Esophagus (tissue), 2 donors: Measurements from ENCODE around the gene INPP5K. TPM values are rescaled to one million over a fixed set of nuclear protein-coding genes. Genes with fewer than 3 reads are reported as not detected.

Experiments used
- H3K27ac ChIP-seq, 2 donors: one replicate each; pipeline ENCODE4 v1.5.1; 2013; ENCODE audit warnings: low read depth in 2 of 2, mild to moderate bottlenecking in 2 of 2, inconsistent platforms in 1 of 2, low read length in 1 of 2, moderate library complexity in 1 of 2
- H3K27me3 ChIP-seq, 2 donors: one replicate each; pipeline ENCODE4 v1.6.1; 2013; ENCODE audit warnings: low read length in 2 of 2, control low read depth in 1 of 2, mild to moderate bottlenecking in 1 of 2; ENCODE audit not compliant: insufficient read depth in 2 of 2, control insufficient read depth in 1 of 2
- H3K36me3 ChIP-seq, 2 donors: one replicate each; pipeline ENCODE4 v1.6.1; 2013; ENCODE audit warnings: low read length in 1 of 2; ENCODE audit not compliant: control insufficient read depth in 2 of 2, insufficient read depth in 2 of 2
- H3K4me1 ChIP-seq, 2 donors: one replicate each; pipeline ENCODE4 v1.6.1; 2013; ENCODE audit warnings: low read length in 1 of 2; ENCODE audit not compliant: control insufficient read depth in 2 of 2, insufficient read depth in 2 of 2
- H3K4me3 ChIP-seq, 2 donors: one replicate each; pipeline ENCODE4 v1.5.1; 2013; ENCODE audit warnings: low read length in 2 of 2, mild to moderate bottlenecking in 2 of 2, low read depth in 1 of 2, moderate library complexity in 1 of 2
- H3K9me3 ChIP-seq, 2 donors: one replicate each; pipeline ENCODE4 v1.6.1; 2013; ENCODE audit warnings: mild to moderate bottlenecking in 2 of 2, low read depth in 1 of 2, low read length in 1 of 2, moderate library complexity in 1 of 2; ENCODE audit not compliant: control insufficient read depth in 2 of 2, insufficient read depth in 1 of 2
- WGBS, 2 donors: extraction: QIAGEN DNeasy Blood & Tissue Kit; methylation state at CpG; one replicate each; pipeline ENCODE4 v1.1.7; 2013; 5-methylcytosine and 5-hydroxymethylcytosine counted together
- polyA plus RNA-seq, 2 donors: library from polyadenylated mRNA; stranded (reverse); fragments of 200-250 nt; gene quantifications; one replicate each; pipeline ENCODE4 v1.2.3, GENCODE V29; 2013
- donor health status: healthy with polysubstance abuse.
- donor health status: Bipolar disorder and iron deficiency.

INPP5K gene
- polyA plus RNA-seq, 2 donors, result 16.1 to 19.5 TPM

GRCh38 chr17:1480747-1481465 lies 35.5 kb downstream of the INPP5K start:
- Histone ChIP-seq H3K27ac (peak overlapping the region in 1 of 2 donors; percentile 35), H3K4me1 (peaks cover 0 to 7% of the 10 kb centered on the region in 2 donors), H3K9me3 (no peaks in the 10 kb centered on the region), H3K4me3 (no peak overlapping the region), H3K27me3 (no peaks in the 10 kb centered on the region), H3K36me3 (peaks cover 3 to 57% of the 10 kb centered on the region in 2 donors)
- WGBS, 2 donors, result 76% methylated on average over 18 of the region's 18 CpGs

- H3K36me3 ChIP-seq, result peaks cover 3 to 69% of the 10 kb centered on the region in 2 donors
- WGBS, 2 donors, result 86 to 91% methylated on average over 26 of the region's 26 CpGs
- no peak overlapping the region for H3K27ac ChIP-seq
- H3K4me3 ChIP-seq, result no peak overlapping the region
- H3K4me1 ChIP-seq, result no peaks in the 10 kb centered on the region
- H3K9me3 ChIP-seq, result no peaks in the 10 kb centered on the region
- H3K27me3 ChIP-seq, result no peaks in the 10 kb centered on the region
Measured at GRCh38 chr17:1478418-1478817, 38.0 kb downstream of the INPP5K start.

GRCh38 chr17:1475321-1475854 lies 41.0 kb downstream of the INPP5K start:
- peaks cover 1 to 64% of the 10 kb centered on the region in 2 donors for H3K36me3 ChIP-seq
- no peak overlapping the region for H3K4me3 ChIP-seq
- WGBS, 2 donors, result 87 to 89% methylated on average over 15 of the region's 15 CpGs
- H3K4me1 ChIP-seq, result peaks cover 0 to 2% of the 10 kb centered on the region in 2 donors
- H3K9me3 ChIP-seq, result no peaks in the 10 kb centered on the region
- H3K27me3 ChIP-seq, result no peaks in the 10 kb centered on the region
- no peak overlapping the region for H3K27ac ChIP-seq

- no peak overlapping the region for H3K4me3 ChIP-seq
- H3K27ac ChIP-seq, result no peak overlapping the region
- H3K4me1 ChIP-seq, result peaks cover 0 to 2% of the 10 kb centered on the region in 2 donors
- WGBS, 2 donors, result 83 to 84% methylated on average over 31 of the region's 31 CpGs
- H3K36me3 ChIP-seq, result peaks cover 0 to 66% of the 10 kb centered on the region in 2 donors
- no peaks in the 10 kb centered on the region for H3K9me3 ChIP-seq
- no peaks in the 10 kb centered on the region for H3K27me3 ChIP-seq
Measured at GRCh38 chr17:1474402-1475189, 41.8 kb downstream of the INPP5K start.

GRCh38 chr17:1473841-1474240 lies 42.6 kb downstream of the INPP5K start:
- H3K27ac ChIP-seq, result no peak overlapping the region
- WGBS, 2 donors, result 83 to 86% methylated on average over 10 of the region's 10 CpGs

GRCh38 chr17:1473170-1473569 lies 43.2 kb downstream of the INPP5K start:
- H3K27ac ChIP-seq, result no peak overlapping the region
- peaks cover 0 to 2% of the 10 kb centered on the region in 2 donors for H3K4me1 ChIP-seq
- H3K27me3 ChIP-seq, result no peaks in the 10 kb centered on the region
- H3K36me3 ChIP-seq, result peaks cover 5 to 66% of the 10 kb centered on the region in 2 donors
- 63 to 68% methylated on average over 11 of the region's 11 CpGs for WGBS, 2 donors
- no peaks in the 10 kb centered on the region for H3K9me3 ChIP-seq
- H3K4me3 ChIP-seq, result no peak overlapping the region

More at GRCh38 chr17:1473841-1474240, 42.6 kb downstream of the INPP5K start:
- Histone ChIP-seq H3K4me3 (no peak overlapping the region), H3K4me1 (peaks cover 0 to 2% of the 10 kb centered on the region in 2 donors), H3K36me3 (peaks cover 0 to 66% of the 10 kb centered on the region in 2 donors), H3K27me3 (no peaks in the 10 kb centered on the region), H3K9me3 (no peaks in the 10 kb centered on the region)

- H3K4me1 ChIP-seq, result peaks cover 0 to 2% of the 10 kb centered on the region in 2 donors
- H3K27me3 ChIP-seq, result no peaks in the 10 kb centered on the region
- H3K36me3 ChIP-seq, result peaks cover 11 to 64% of the 10 kb centered on the region in 2 donors
- WGBS, 2 donors, result 88 to 90% methylated on average over 42 of the region's 42 CpGs
- no peak overlapping the region for H3K27ac ChIP-seq
- H3K4me3 ChIP-seq, result no peak overlapping the region
- no peaks in the 10 kb centered on the region for H3K9me3 ChIP-seq
Measured at GRCh38 chr17:1471911-1472821, 44.2 kb downstream of the INPP5K start.

GRCh38 chr17:1471490-1471889 lies 44.9 kb downstream of the INPP5K start:
- H3K36me3 ChIP-seq, result peaks cover 15 to 65% of the 10 kb centered on the region in 2 donors

More at GRCh38 chr17:1471490-1471889, 44.9 kb downstream of the INPP5K start:
- no peak overlapping the region for H3K4me3 ChIP-seq
- H3K4me1 ChIP-seq, result peaks cover 0 to 2% of the 10 kb centered on the region in 2 donors
- WGBS, 2 donors, result 90 to 92% methylated on average over 15 of the region's 15 CpGs
- H3K27me3 ChIP-seq, result no peaks in the 10 kb centered on the region
- H3K9me3 ChIP-seq, result no peaks in the 10 kb centered on the region
- no peak overlapping the region for H3K27ac ChIP-seq
